C4-2B (cell line): ENCODE data around the gene REXO4.
"Not testable (repeated sequence)": the region's sequence is repeated elsewhere in the genome, so short reads cannot be mapped to it uniquely, and the experiment has no call there.

Source experiments
- H3K27ac ChIP-seq: fragments of 450-650 bp; 2 replicates; pipeline ENCODE4 v1.5.1; 2017
- CTCF ChIP-seq: fragments of 450-650 bp; conservative IDR thresholded peaks from 2 replicates; pipeline ENCODE4 v1.5.1; 2017; ENCODE audit warnings: mild to moderate bottlenecking
- ZFX ChIP-seq: fragments of 450-650 bp; IDR thresholded peaks from 2 replicates; pipeline ENCODE4 v1.6.1; 2017

Gene REXO4

GRCh38 chr9:133456409-133456808 is 38.6 kb upstream of the REXO4 start:
- TF ChIP-seq ZFX (no peak), CTCF (no peak)
- no peak overlapping the region for H3K27ac ChIP-seq

- TF ChIP-seq ZFX: no peak
- no peak for TF ChIP-seq CTCF
These were observed 38.1 kb upstream of the REXO4 start for GRCh38 chr9:133455936-133456335.

GRCh38 chr9:133454943-133455673 is 37.3 kb upstream of the REXO4 start:
- TF ChIP-seq ZFX (no peak), CTCF (no peak)
- H3K27ac ChIP-seq: no peak overlapping the region

More at GRCh38 chr9:133455936-133456335, 38.1 kb upstream of the REXO4 start:
- no peak overlapping the region for H3K27ac ChIP-seq

GRCh38 chr9:133454325-133454724 is 36.5 kb upstream of the REXO4 start:
- TF ChIP-seq CTCF (no peak), ZFX (no peak)
- no peak overlapping the region for H3K27ac ChIP-seq

- no peak overlapping the region for H3K27ac ChIP-seq
- TF ChIP-seq CTCF (no peak), ZFX (no peak)
These were observed 35.8 kb upstream of the REXO4 start for GRCh38 chr9:133453651-133454050.

- no peak overlapping the region for H3K27ac ChIP-seq
- TF ChIP-seq ZFX: no peak
- no peak for TF ChIP-seq CTCF
These were observed 34.8 kb upstream of the REXO4 start for GRCh38 chr9:133452562-133452961.

GRCh38 chr9:133451865-133452264 is 34.1 kb upstream of the REXO4 start:
- not testable (repeated sequence) for H3K27ac ChIP-seq

- no peak overlapping the region for H3K27ac ChIP-seq
- TF ChIP-seq CTCF (no peak), ZFX (no peak)
These were observed 31.9 kb upstream of the REXO4 start for GRCh38 chr9:133449760-133450159.
